ENCODE data around the gene NLRP5. TPM values are rescaled to one million over a fixed set of nuclear protein-coding genes. Genes with fewer than 3 reads are reported as not detected.

Gene NLRP5
- total RNA-seq, result not detected in 2 replicates

DNA sequence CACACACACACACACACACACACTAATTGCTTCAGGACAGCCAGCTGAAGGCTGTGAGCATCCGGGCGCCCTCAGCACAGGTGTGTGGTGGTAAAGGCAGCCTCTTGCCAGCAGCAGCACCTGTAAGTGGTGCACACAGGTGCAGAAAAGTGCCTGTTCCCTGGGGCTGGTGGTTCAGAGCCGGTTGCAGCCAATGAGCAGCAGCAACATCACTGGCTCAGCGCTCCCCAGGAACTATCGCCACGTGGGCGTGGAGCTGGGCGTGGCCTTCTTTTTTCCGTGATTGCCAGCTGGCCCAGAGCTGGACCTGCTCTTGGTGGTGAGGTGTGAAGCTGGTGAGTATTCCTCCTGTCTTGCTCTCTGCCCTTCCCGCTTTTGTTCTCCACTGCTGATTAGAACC lies at the start of gene NLRP5:
TSS of gene NLRP5 (plus strand) at position 289 of the 400 bp plus-strand sequence.

GRCh38 chr19:55947532-55947931 lies 39.0 kb upstream of the NLRP5 start, which contains the start of gene NLRP8:
Gene NLRP8, plus strand, starts transcription at chr19:55947832.

Small RNA genes within 50 kb of the gene (small RNA-seq; reads per million reads assigned to genes)
- not detected for gene RF00019

Other genes starting within 250 kb of the NLRP5 start
- gene NLRP9, start 248.4 kb upstream of the NLRP5 start, total RNA-seq, result not detected in 2 replicates
- not detected in 2 replicates for gene RFPL4A, start 227.7 kb upstream of the NLRP5 start, total RNA-seq
- gene RFPL4AL1, start 217.7 kb upstream of the NLRP5 start, total RNA-seq, result not detected in 2 replicates
- under 0.01 TPM in 1 of 2 replicates, not detected in the other for gene NLRP11, start 154.8 kb upstream of the NLRP5 start, total RNA-seq
- not detected in 2 replicates for gene NLRP4, start 150.2 kb upstream of the NLRP5 start, total RNA-seq
- gene NLRP13, start 54.4 kb upstream of the NLRP5 start, total RNA-seq, result not detected in 2 replicates
- gene NLRP8, start 38.9 kb upstream of the NLRP5 start, total RNA-seq, result not detected in 2 replicates
- gene ZNF787, start 134.5 kb downstream of the NLRP5 start, total RNA-seq, result 26.4 and 33.6 TPM in 2 replicates
- 16.9 and 17.1 TPM in 2 replicates for gene ZNF444, start 154.5 kb downstream of the NLRP5 start, total RNA-seq
- not detected in 2 replicates for gene GALP, start 189.2 kb downstream of the NLRP5 start, total RNA-seq
- 0.24 TPM in 1 of 2 replicates, not detected in the other for gene ZSCAN5B, start 211.0 kb downstream of the NLRP5 start, total RNA-seq
- gene ZSCAN5C, start 215.5 kb downstream of the NLRP5 start, total RNA-seq, result not detected in 2 replicates